GM23338 (cell line): ENCODE results near the gene OVOL3. TPM values are rescaled to one million over a fixed set of nuclear protein-coding genes. Genes with fewer than 3 reads are reported as not detected.

ENCODE experiments used
- ATAC-seq: fragments of 200-7000 bp; cut with Tn5 transposase; 3 replicates; pipeline ENCODE4 v1.9.1; 2020
- DNase-seq: peaks from one replicate; pipeline ENCODE4 v3.0.0-alpha.2; 2015; ENCODE audit warnings: low spot score
- H2AFZ ChIP-seq: fragments of 200-600 bp; sonication (generic); 2 replicates; pipeline ENCODE4 v1.8.0; 2016; ENCODE audit warnings: antibody characterized with exemption, mild to moderate bottlenecking, moderate library complexity
- H3F3A ChIP-seq: fragments of 200-600 bp; sonication (generic); replicated peaks from 2 replicates; pipeline ENCODE4 v1.8.0; 2017; ENCODE audit warnings: antibody characterized with exemption, mixed run types, low read depth
- H3K27ac ChIP-seq: fragments of 200-600 bp; sonication (generic); 2 replicates; pipeline ENCODE4 v1.6.1; 2016; ENCODE audit warnings: low read depth
- H3K27me3 ChIP-seq: fragments of 200-600 bp; sonication (generic); 2 replicates; pipeline ENCODE4 v1.8.0; 2016; ENCODE audit warnings: mild to moderate bottlenecking, mixed run types, moderate library complexity; ENCODE audit not compliant: insufficient read depth
- H3K36me3 ChIP-seq: fragments of 200-600 bp; sonication (generic); 2 replicates; pipeline ENCODE4 v1.8.0; 2016; ENCODE audit warnings: mild to moderate bottlenecking; ENCODE audit not compliant: insufficient read depth
- H3K4me1 ChIP-seq: fragments of 200-600 bp; sonication (generic); 2 replicates; pipeline ENCODE4 v1.8.0; 2016; ENCODE audit warnings: mild to moderate bottlenecking, moderate library complexity; ENCODE audit not compliant: insufficient read depth
- H3K4me2 ChIP-seq: fragments of 200-600 bp; sonication (generic); 2 replicates; pipeline ENCODE4 v1.7.1; 2017; ENCODE audit warnings: mixed run types
- H3K4me3 ChIP-seq: fragments of 200-600 bp; sonication (generic); 2 replicates; pipeline ENCODE4 v1.6.1; 2016; ENCODE audit warnings: mixed run types
- H3K79me2 ChIP-seq: fragments of 200-600 bp; sonication (generic); replicated peaks from 2 replicates; pipeline ENCODE4 v1.8.0; 2017; ENCODE audit warnings: mild to moderate bottlenecking; ENCODE audit not compliant: insufficient read depth
- H3K9me2 ChIP-seq: fragments of 200-600 bp; sonication (generic); 2 replicates; pipeline ENCODE4 v1.8.0; 2017; ENCODE audit not compliant: insufficient read depth
- H4K20me1 ChIP-seq: fragments of 200-600 bp; sonication (generic); replicated peaks from 2 replicates; pipeline ENCODE4 v1.8.0; 2017; ENCODE audit warnings: mild to moderate bottlenecking; ENCODE audit not compliant: insufficient read depth
- H3K27ac Mint-ChIP-seq: 2 replicates; pipeline ENCODE4 v1.8.0; 2020; ENCODE audit warnings: inconsistent platforms, mild to moderate bottlenecking, moderate library complexity, mixed read lengths
- H3K27me3 Mint-ChIP-seq: 3 replicates; pipeline ENCODE4 v1.8.0; 2022; ENCODE audit warnings: low read depth, mild to moderate bottlenecking, moderate library complexity, mixed read lengths, inconsistent platforms; ENCODE audit not compliant: insufficient read depth, poor library complexity
- H3K36me3 Mint-ChIP-seq: 3 replicates; pipeline ENCODE4 v1.8.0; 2021; ENCODE audit warnings: low read depth, mild to moderate bottlenecking, inconsistent platforms, moderate library complexity, mixed read lengths
- H3K4me1 Mint-ChIP-seq: 3 replicates; pipeline ENCODE4 v1.8.0; 2020; ENCODE audit warnings: mild to moderate bottlenecking, inconsistent platforms, mixed read lengths
- H3K4me3 Mint-ChIP-seq: 3 replicates; pipeline ENCODE4 v1.8.0; 2021; ENCODE audit warnings: moderate library complexity, mild to moderate bottlenecking, inconsistent platforms, mixed read lengths
- H3K9me3 Mint-ChIP-seq: 3 replicates; pipeline ENCODE4 v1.8.0; 2020; ENCODE audit warnings: moderate library complexity, mild to moderate bottlenecking, inconsistent platforms, mixed read lengths
- POLR2AphosphoS5 ChIP-seq: IDR thresholded peaks from 2 replicates; pipeline ENCODE4 v1.6.1; 2016; ENCODE audit warnings: antibody characterized with exemption, low read depth
- polyA plus RNA-seq: library from polyadenylated mRNA; unstranded; fragments of >200 nt; fragmentation: Nextera tagmentation; extraction: Ambion mirVana; gene quantifications from 2 replicates; pipeline ENCODE4 v1.2.1, GENCODE V29; 2016
- total RNA-seq: library from RNA; depleted of rRNA; stranded (reverse); fragments of >200 nt; shearing (Covaris generic); gene quantifications from 2 replicates; pipeline ENCODE4 v1.2.3, GENCODE V29; 2014
- TF ChIP-seq, protein P1 (sequence below): fragments of 250-450 bp; sonication (Bioruptor Pico); IDR thresholded peaks from 2 replicates; pipeline ENCODE4 v1.5.0; 2020; ENCODE audit warnings: mild to moderate bottlenecking, moderate library complexity
- TF ChIP-seq, protein P2 (sequence below): IDR thresholded peaks from 2 replicates; pipeline ENCODE4 v1.6.1; 2016; ENCODE audit warnings: antibody characterized with exemption
- TF ChIP-seq, protein P3 (sequence below), 2 experiments: fragments of 200-600 bp in 1 of 2; sonication (generic) in 1 of 2; conservative IDR thresholded peaks; 2 replicates each; pipeline versions ENCODE4 v1.5.1 to v1.6.1; 2016 to 2017; ENCODE audit warnings: antibody characterized with exemption in 2 of 2, low read depth in 2 of 2, mild to moderate bottlenecking in 2 of 2, moderate library complexity in 1 of 2

OVOL3 gene
- total and polyA plus RNA-seq, 2 experiments from 2014 or later = not detected

DNA sequence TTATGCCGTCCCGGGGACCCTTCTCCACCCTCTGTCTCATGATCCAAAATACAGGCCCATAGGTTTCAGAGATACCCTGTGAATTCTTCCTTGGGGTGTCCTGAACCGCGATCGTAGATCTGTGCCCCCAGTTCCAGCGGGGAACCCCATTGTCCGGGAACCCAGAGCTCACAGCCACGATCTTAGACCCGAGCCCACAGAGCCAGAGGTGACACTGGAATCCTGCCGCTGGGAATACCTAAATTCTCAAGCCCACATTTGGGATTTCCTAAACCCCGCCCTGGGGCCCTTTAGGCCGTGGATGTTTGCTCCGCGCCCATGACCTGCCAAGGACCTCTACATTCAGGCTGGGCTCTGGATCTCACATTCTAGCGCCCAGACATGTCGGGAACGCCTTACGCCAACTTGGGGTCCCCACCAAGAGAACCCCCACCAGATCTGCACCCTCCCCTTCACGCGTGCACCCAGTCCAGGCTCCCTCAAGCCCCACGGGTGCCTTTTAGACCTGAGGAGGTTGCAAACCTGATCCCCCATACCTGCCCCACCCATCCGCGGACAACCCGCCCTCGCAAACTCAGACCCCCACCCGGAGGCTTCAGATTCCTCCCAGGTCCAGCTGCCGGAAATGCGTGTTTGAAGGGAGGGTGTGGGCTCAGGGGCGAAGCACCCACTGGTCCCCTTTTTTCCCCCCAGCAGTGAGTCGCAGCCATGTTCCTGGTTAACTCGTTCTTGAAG, 29.5 kb downstream of the OVOL3 start (continued):
- TF ChIP-seq, protein P1, sequence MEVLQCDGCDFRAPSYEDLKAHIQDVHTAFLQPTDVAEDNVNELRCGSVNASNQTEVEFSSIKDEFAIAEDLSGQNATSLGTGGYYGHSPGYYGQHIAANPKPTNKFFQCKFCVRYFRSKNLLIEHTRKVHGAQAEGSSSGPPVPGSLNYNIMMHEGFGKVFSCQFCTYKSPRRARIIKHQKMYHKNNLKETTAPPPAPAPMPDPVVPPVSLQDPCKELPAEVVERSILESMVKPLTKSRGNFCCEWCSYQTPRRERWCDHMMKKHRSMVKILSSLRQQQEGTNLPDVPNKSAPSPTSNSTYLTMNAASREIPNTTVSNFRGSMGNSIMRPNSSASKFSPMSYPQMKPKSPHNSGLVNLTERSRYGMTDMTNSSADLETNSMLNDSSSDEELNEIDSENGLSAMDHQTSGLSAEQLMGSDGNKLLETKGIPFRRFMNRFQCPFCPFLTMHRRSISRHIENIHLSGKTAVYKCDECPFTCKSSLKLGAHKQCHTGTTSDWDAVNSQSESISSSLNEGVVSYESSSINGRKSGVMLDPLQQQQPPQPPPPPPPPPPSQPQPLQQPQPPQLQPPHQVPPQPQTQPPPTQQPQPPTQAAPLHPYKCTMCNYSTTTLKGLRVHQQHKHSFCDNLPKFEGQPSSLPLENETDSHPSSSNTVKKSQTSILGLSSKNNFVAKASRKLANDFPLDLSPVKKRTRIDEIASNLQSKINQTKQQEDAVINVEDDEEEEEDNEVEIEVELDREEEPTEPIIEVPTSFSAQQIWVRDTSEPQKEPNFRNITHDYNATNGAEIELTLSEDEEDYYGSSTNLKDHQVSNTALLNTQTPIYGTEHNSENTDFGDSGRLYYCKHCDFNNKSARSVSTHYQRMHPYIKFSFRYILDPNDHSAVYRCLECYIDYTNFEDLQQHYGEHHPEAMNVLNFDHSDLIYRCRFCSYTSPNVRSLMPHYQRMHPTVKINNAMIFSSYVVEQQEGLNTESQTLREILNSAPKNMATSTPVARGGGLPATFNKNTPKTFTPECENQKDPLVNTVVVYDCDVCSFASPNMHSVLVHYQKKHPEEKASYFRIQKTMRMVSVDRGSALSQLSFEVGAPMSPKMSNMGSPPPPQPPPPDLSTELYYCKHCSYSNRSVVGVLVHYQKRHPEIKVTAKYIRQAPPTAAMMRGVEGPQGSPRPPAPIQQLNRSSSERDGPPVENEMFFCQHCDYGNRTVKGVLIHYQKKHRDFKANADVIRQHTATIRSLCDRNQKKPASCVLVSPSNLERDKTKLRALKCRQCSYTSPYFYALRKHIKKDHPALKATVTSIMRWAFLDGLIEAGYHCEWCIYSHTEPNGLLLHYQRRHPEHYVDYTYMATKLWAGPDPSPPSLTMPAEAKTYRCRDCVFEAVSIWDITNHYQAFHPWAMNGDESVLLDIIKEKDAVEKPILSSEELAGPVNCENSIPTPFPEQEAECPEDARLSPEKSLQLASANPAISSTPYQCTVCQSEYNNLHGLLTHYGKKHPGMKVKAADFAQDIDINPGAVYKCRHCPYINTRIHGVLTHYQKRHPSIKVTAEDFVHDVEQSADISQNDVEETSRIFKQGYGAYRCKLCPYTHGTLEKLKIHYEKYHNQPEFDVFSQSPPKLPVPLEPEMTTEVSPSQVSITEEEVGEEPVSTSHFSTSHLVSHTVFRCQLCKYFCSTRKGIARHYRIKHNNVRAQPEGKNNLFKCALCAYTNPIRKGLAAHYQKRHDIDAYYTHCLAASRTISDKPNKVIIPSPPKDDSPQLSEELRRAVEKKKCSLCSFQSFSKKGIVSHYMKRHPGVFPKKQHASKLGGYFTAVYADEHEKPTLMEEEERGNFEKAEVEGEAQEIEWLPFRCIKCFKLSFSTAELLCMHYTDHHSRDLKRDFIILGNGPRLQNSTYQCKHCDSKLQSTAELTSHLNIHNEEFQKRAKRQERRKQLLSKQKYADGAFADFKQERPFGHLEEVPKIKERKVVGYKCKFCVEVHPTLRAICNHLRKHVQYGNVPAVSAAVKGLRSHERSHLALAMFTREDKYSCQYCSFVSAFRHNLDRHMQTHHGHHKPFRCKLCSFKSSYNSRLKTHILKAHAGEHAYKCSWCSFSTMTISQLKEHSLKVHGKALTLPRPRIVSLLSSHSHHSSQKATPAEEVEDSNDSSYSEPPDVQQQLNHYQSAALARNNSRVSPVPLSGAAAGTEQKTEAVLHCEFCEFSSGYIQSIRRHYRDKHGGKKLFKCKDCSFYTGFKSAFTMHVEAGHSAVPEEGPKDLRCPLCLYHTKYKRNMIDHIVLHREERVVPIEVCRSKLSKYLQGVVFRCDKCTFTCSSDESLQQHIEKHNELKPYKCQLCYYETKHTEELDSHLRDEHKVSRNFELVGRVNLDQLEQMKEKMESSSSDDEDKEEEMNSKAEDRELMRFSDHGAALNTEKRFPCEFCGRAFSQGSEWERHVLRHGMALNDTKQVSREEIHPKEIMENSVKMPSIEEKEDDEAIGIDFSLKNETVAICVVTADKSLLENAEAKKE (CRISPR knock-in tag) = no peak
- TF ChIP-seq, protein P2, sequence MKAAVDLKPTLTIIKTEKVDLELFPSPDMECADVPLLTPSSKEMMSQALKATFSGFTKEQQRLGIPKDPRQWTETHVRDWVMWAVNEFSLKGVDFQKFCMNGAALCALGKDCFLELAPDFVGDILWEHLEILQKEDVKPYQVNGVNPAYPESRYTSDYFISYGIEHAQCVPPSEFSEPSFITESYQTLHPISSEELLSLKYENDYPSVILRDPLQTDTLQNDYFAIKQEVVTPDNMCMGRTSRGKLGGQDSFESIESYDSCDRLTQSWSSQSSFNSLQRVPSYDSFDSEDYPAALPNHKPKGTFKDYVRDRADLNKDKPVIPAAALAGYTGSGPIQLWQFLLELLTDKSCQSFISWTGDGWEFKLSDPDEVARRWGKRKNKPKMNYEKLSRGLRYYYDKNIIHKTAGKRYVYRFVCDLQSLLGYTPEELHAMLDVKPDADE = no peak

DNA sequence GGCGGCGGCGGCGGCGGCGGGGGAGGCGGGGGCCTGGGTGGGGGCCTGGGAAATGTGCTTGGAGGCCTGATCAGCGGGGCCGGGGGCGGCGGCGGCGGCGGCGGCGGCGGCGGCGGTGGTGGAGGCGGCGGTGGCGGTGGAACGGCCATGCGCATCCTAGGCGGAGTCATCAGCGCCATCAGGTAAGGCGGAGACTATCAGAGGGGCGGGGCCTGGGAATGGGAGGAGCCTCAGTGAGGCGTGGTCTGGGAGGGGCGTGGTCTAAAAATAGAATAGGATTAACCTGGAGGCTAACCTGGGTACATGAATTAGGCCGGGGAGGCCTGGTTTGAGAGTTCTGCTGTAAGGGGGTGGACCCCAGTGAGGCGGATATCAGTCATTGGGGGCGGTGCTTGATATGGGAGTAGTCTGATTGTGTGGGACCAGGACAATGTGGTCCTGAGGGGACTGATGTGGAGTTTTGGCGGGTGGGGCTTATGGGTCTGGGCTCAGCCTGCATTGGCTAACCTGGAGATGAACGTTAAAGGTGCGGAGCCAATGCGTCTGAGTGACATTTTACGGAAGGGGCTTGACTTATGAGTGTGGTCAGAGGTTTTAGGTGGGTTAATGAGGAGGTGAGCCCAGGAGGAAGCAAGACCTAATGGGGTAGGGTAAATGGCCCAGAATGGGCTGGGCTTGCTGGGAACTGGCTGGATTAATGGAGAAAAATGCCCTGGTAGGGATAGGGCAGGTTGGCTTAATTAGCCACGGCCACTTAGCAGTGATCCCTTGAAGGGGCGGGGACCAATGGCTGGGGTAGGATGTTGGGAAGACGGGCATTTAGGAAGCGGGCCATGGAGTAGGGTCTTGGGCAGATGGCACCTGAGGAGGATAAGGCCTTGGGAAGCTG, 30.3 kb downstream of the OVOL3 start:
- peak; percentile 42; the same call in 1 of the 2 replicates for TF ChIP-seq POLR2AphosphoS5
- TF ChIP-seq, protein P3, sequence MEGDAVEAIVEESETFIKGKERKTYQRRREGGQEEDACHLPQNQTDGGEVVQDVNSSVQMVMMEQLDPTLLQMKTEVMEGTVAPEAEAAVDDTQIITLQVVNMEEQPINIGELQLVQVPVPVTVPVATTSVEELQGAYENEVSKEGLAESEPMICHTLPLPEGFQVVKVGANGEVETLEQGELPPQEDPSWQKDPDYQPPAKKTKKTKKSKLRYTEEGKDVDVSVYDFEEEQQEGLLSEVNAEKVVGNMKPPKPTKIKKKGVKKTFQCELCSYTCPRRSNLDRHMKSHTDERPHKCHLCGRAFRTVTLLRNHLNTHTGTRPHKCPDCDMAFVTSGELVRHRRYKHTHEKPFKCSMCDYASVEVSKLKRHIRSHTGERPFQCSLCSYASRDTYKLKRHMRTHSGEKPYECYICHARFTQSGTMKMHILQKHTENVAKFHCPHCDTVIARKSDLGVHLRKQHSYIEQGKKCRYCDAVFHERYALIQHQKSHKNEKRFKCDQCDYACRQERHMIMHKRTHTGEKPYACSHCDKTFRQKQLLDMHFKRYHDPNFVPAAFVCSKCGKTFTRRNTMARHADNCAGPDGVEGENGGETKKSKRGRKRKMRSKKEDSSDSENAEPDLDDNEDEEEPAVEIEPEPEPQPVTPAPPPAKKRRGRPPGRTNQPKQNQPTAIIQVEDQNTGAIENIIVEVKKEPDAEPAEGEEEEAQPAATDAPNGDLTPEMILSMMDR (conservative IDR thresholded peaks at IDR 0.05; ENCODE audit: low read depth in 2 of 2) = no peak
- Histone ChIP-seq H3K9me2 (no peaks in the 10 kb centered on the region), H3K4me3 (peak overlapping the region; percentile 100), H3K27ac (no peak overlapping the region; the same call in 1 of the 2 replicates), H4K20me1 (peaks cover 8% of the 10 kb centered on the region; the same call in 1 of the 2 replicates), H3F3A (peaks cover 12% of the 10 kb centered on the region; the same call in 1 of the 2 replicates), H3K4me2 (peak overlapping the region; percentile 98), H3K79me2 (peaks cover 6% of the 10 kb centered on the region), H3K27me3 (no peaks in the 10 kb centered on the region), H3K36me3 (peaks cover 17% of the 10 kb centered on the region), H2AFZ (no peak overlapping the region), H3K4me1 (no peaks in the 10 kb centered on the region; the same call in 1 of the 2 replicates)
- H3K36me3 Mint-ChIP-seq = peaks cover 44% of the 10 kb centered on the region
- H3K4me1 Mint-ChIP-seq = peaks cover 16% of the 10 kb centered on the region
- peaks cover 11% of the 10 kb centered on the region for H3K27me3 Mint-ChIP-seq
- DNase-seq (peak; percentile 98), ATAC-seq (peak; percentile 80)
- H3K9me3 Mint-ChIP-seq = no peaks in the 10 kb centered on the region
- peak overlapping the region; percentile 99 for H3K27ac Mint-ChIP-seq
- peak overlapping the region; percentile 100 for H3K4me3 Mint-ChIP-seq
